HG03135 (cell line): ENCODE data around the gene RCAN2.
A peak's percentile ranks its signal among the peaks of the same experiment; 100 is the strongest.
"Not testable (repeated sequence)": the region's sequence is repeated elsewhere in the genome, so short reads cannot be mapped to it uniquely, and the experiment has no call there.

Source experiments
- ATAC-seq: cut with Tn5 transposase; IDR thresholded peaks from one replicate; pipeline ENCODE4 v1.9.1; 2021; ENCODE audit warnings: mild to moderate bottlenecking, moderate library complexity; ENCODE audit not compliant: unreplicated experiment

Gene RCAN2

GRCh38 chr6:46338131-46338530 is 153.1 kb downstream of the RCAN2 start:
- peak; percentile 89 for ATAC-seq

- ATAC-seq: no peak
Observed at GRCh38 chr6:46334442-46334841, 156.8 kb downstream of the RCAN2 start.

GRCh38 chr6:46333481-46333880 is 157.8 kb downstream of the RCAN2 start:
- ATAC-seq: no peak

GRCh38 chr6:46332448-46332847 is 158.8 kb downstream of the RCAN2 start:
- ATAC-seq: not testable (repeated sequence)

DNA sequence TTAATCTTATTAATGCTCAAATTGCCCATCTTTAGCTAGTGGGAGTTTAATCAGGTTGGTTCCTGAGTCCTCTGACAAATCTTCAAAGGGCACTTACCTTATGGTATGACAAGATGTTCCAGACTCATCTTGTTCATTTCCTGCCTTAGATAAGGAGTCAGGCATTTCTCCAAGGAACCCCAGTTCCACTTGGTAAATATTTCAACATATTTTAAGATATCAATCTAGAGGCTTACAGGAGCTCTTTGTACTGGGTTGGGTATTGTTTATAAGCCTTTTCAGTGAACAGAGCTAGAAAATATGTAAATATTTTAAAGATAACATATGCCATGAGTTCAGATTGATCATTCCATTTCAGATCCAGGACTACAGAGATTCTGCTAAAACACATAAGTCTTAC is 159.8 kb downstream of the RCAN2 start:
- ATAC-seq: no peak

GRCh38 chr6:46329568-46329967 is 161.7 kb downstream of the RCAN2 start:
- no peak for ATAC-seq

- no peak for ATAC-seq
Observed at GRCh38 chr6:46327779-46328178, 163.5 kb downstream of the RCAN2 start.

DNA sequence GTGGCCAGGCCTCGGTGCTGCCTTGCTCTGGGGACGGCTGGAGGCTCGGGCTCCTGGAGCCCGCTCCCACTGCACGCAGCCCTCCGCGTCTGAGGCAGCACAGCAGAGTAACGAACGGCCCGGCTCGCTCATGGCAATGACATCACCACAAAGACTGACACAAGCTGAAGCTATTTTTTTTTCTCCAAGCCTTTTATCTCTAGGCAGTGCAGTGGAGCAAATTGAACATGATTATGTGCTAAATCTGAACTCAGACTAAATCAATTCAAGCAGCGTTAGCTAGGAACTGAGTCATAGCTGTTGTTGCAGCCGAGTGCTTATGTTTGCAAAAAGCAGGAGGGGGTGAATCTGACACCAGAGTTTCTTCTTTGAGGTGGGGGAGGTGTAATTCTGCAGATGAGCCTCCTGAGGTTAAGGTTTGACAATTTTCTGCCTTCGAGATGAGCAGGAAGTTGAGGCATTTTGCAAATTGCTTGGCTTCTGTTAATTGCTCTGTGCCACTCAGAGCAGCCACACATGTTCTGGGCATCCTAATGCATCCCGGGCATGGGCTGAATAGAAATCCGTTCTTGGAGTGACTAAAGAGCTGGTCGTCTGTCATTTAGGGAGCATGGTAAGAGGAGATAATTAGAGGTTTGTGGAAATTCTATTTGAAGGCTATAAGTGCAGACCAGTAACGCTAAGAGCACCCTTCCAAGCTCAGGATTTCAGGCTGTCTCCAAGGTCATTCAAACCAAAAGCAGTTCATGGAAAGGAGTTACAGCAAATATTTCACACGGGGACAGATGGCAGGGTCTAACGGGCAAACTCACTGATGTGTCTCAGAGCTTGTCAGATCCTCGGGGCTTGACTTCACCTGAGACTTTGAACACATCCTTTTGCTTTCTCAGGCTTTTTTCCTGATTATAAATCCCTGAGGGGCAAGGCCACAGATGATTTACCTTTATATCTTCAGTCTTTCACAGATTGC is 165.4 kb downstream of the RCAN2 start:
- no peak for ATAC-seq

GRCh38 chr6:46324706-46325105 is 166.5 kb downstream of the RCAN2 start:
- no peak for ATAC-seq

DNA sequence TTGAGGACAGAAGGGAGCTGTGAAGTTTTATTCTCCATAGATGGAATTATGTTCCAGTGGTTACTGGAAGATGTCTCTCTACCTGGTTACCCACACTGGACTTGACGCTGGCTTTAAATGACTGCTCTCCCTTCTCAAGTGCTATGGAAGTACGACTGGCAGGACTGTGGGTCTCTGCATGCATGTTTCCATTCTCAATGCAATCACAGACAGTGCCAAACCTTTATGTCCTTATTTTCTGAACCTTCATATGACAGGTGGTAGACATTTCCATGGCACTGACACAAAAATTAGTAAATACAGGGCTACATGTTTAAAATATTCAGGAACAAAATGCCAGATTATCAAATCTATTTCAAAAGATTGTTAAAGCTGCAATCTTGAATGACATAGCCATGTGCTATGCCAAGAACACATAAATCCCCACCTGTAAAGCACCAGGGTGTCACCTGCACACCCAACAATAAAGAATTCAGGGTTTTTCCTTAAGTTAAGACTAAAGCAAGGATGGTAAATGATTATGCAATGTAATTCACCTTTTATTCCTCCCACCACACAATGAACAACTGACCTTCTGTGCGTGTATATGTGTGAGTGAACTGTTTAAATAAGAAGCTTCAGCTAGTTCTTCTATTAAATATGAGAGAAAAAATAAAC is 167.2 kb downstream of the RCAN2 start:
- ATAC-seq: no peak

- ATAC-seq: no peak
Observed at GRCh38 chr6:46323312-46323965, 167.8 kb downstream of the RCAN2 start.

- ATAC-seq: no peak
Observed at GRCh38 chr6:46320505-46320904, 170.7 kb downstream of the RCAN2 start.

DNA sequence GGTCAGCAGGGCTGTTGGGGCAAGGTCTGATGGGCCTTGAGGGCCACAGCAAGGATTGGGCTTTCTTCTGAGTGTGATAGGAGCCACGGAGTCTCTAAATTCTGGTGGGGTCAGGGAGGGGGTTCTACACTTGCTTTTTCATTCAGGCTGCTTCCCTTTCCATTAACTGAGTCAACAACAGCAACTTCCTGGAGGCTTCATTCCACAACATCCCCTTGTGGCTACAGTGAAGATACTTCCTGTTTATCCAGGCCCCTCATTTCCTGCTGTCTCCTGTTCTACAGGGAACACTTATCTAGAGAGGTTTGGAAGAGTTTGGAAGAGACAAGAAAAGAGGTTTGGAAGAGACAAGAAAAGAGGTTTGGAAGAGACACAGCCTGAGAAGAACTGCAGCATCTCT is 175.7 kb downstream of the RCAN2 start:
- ATAC-seq: no peak

DNA sequence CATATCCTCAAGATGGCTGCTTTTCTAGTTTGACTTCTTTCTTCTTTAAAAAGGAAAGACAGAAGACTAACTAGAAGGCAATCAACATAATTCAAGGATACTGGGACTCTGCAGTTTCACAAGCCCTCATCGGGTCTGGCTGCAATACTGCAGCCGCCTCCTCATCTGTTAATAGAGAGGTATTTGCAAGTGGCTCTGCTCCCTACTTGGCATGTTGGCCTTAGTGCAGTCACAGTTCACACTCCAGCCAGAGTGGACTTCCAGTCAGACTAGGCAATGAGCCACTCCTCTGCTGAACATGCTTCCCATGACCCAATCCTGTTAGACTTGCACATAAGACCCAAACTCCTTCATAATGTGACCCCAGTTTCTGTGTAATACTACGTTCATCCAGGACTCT is 178.6 kb downstream of the RCAN2 start:
- ATAC-seq: no peak

GRCh38 chr6:46310196-46310595 is 181.1 kb downstream of the RCAN2 start:
- no peak for ATAC-seq

GRCh38 chr6:46306431-46306830 is 184.8 kb downstream of the RCAN2 start:
- ATAC-seq: no peak

DNA sequence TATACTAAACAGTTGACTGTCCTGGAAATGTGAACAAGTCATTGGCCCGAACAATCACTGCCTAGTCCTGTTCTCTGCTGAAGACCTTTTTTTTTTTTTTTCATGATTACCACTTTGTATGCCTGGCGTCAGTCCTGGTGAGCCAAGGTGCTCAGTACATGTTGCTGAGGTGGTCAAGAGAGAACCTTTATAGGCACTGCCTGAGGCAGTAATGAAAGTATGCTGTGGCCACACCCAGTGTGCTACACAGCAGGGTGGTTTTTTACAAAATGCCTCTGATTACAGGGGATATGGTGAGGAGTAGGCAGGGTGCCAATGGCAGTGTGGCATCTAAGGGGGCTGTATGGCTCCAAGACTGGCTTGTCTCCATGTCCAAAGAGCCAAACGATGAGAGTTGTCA is 185.4 kb downstream of the RCAN2 start:
- no peak for ATAC-seq

DNA sequence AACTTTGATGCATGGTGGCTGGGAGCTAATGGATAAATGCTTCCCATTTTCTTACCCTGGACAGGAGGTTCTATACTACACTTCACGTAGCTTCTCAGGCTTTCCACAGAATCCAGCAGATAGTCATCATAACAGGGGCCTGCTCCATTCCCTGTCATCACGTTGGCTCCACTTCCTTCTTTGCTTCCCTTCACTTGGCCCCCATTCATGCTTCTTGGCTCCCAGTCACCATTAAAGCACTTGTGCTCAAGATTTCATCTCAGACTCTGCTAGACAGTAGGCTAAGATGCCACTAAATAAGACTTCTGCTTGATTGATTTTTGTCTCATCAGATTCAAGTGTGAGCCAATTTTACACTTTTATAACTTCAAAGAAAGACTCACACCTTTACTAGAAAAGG is 186.0 kb downstream of the RCAN2 start:
- ATAC-seq: no peak

- ATAC-seq: no peak
Observed at GRCh38 chr6:46302816-46303215, 188.4 kb downstream of the RCAN2 start.

GRCh38 chr6:46302176-46302575 is 189.1 kb downstream of the RCAN2 start:
- ATAC-seq: no peak

DNA sequence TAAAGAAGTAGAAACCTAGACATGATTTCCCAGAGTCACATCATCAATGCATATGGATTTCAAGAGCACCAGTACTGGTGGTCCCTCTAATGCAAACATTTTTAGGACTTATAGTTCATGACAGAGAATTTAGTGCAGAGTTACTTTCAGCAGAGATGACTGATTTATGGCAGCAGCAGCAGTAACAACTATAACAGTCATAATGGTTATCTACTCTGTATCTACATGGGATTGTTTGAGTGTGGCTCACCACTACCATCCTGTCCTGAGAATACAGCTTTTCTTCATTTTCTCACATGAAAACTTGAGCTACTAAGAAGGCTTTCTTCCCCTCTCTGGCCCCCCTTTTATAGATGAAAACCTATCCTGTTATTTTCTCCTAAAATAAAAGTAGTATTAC is 192.0 kb downstream of the RCAN2 start:
- ATAC-seq: no peak

DNA sequence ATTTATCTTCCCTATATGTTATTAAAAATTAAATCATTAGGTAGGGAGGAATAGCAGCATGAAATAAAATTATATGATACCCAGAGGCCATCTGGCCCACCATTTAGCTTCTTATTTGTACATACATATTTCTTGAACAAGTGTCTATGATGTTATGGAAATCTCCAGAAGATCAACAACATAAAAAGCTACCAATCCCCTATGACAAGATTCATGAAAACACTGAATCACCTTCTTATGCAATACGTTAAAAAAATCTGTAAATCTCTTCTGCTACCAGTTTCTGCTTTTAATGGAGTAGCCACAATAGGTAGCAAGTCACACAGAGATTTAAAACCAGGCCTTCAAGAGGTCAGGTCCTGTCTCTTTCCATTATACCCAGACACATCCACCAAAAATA is 194.7 kb downstream of the RCAN2 start:
- no peak for ATAC-seq
